Natural killer cell (primary cell): ENCODE data around the gene CCDC15. TPM values are rescaled to one million over a fixed set of nuclear protein-coding genes. Genes with fewer than 3 reads are reported as not detected.

Source experiments
- ATAC-seq, 3 donors: fragments of 150-1000 bp in 2 of 3; fragments of 200-7000 bp in 1 of 3; cut with Tn5 transposase; 1 replicate in 1 of 3; 2 replicates in 2 of 3; pipeline ENCODE4 v1.10.0; 2021; ENCODE audit warnings: mild to moderate bottlenecking in 2 of 3, moderate library complexity in 2 of 3
- DNase-seq, 2 donors: peaks; one replicate each; pipeline versions ENCODE4 v3.0.0 to v3.0.0-alpha.2; 2013 to 2021; ENCODE audit warnings: mixed read lengths in 1 of 2
- H3K27ac ChIP-seq: one replicate; pipeline ENCODE4 v1.5.1; 2013; ENCODE audit warnings: mild to moderate bottlenecking, low read length
- H3K27me3 ChIP-seq: one replicate; pipeline ENCODE4 v1.6.1; 2013; ENCODE audit warnings: low read length; ENCODE audit not compliant: control insufficient read depth, insufficient read depth
- H3K36me3 ChIP-seq: one replicate; pipeline ENCODE4 v1.6.1; 2013; ENCODE audit warnings: low read length; ENCODE audit not compliant: control insufficient read depth, insufficient read depth
- H3K4me1 ChIP-seq: one replicate; pipeline ENCODE4 v1.6.1; 2013; ENCODE audit warnings: low read length; ENCODE audit not compliant: control insufficient read depth, insufficient read depth
- H3K4me3 ChIP-seq: one replicate; pipeline ENCODE4 v1.5.1; 2013; ENCODE audit warnings: low read length
- H3K9me3 ChIP-seq: one replicate; pipeline ENCODE4 v1.6.1; 2013; ENCODE audit warnings: low read length; ENCODE audit not compliant: control insufficient read depth, insufficient read depth
- H3K27ac Mint-ChIP-seq, 2 donors: one replicate each; pipeline ENCODE4 v1.8.0; 2022; ENCODE audit warnings: mild to moderate bottlenecking in 2 of 2, mixed read lengths in 2 of 2, moderate library complexity in 1 of 2
- H3K27me3 Mint-ChIP-seq, 2 donors: one replicate each; pipeline ENCODE4 v1.8.0; 2022; ENCODE audit warnings: low read depth in 2 of 2, mixed read lengths in 2 of 2
- H3K36me3 Mint-ChIP-seq: one replicate; pipeline ENCODE4 v1.8.0; 2022; ENCODE audit warnings: mixed read lengths
- H3K4me1 Mint-ChIP-seq, 2 donors: one replicate each; pipeline ENCODE4 v1.8.0; 2022; ENCODE audit warnings: mixed read lengths in 2 of 2
- H3K4me3 Mint-ChIP-seq: one replicate; pipeline ENCODE4 v1.8.0; 2022; ENCODE audit warnings: mild to moderate bottlenecking, moderate library complexity, mixed read lengths
- H3K9me3 Mint-ChIP-seq, 2 donors: one replicate each; pipeline ENCODE4 v1.8.0; 2022; ENCODE audit warnings: mixed read lengths in 2 of 2
- WGBS: methylation state at CpG from one replicate; pipeline ENCODE4 v1.1.7; 2013; ENCODE audit warnings: missing lambda C conversion rate; ENCODE audit not compliant: insufficient coverage; 5-methylcytosine and 5-hydroxymethylcytosine counted together
- intact Hi-C: fragments of 100-400 bp; cut with micrococcal nuclease; formaldehyde crosslinking; loops from one replicate; pipeline ENCODE4 v1.14.2; 2022
- total RNA-seq, 4 donors: library from RNA; stranded (reverse); fragments of 120-200 nt in 1 of 4; gene quantifications; one replicate each; pipeline versions ENCODE4 v1.2.3 to v1.2.4, GENCODE V29; 2013 to 2022
- TF ChIP-seq, protein P1 (sequence below): fragments of 200-600 bp; IDR thresholded peaks from one replicate; pipeline ENCODE4 v1.8.0; 2022; ENCODE audit warnings: antibody characterized with exemption

The CCDC15 gene
- total RNA-seq, 3 donors from 2014 or later (not counting 1 experiment from before 2014, with no cell fraction given): 3.8 to 4.7 (median 3.9) TPM

DNA sequence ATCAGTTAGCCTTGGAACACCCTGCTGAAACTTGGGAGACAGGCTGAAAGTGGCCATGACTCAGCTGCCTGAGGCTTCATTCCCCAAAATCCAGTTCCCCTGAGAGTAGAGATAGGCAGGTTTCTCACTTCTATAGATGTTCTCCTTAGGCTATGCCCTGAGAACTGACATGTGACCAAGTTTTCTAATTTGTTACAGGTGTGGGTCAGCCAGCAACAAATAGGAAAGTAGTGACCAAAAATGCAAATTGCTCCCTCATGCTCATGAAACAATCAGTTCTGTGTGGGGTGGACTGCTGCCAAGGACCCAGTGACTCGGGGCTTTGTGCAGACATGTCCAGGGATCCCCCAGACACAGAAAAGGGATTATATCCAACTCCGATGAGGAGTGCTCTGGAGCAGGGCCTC lies 7.3 kb upstream of the CCDC15 start:
- ATAC-seq: no peak
- intact Hi-C loops: no loop called here

DNA sequence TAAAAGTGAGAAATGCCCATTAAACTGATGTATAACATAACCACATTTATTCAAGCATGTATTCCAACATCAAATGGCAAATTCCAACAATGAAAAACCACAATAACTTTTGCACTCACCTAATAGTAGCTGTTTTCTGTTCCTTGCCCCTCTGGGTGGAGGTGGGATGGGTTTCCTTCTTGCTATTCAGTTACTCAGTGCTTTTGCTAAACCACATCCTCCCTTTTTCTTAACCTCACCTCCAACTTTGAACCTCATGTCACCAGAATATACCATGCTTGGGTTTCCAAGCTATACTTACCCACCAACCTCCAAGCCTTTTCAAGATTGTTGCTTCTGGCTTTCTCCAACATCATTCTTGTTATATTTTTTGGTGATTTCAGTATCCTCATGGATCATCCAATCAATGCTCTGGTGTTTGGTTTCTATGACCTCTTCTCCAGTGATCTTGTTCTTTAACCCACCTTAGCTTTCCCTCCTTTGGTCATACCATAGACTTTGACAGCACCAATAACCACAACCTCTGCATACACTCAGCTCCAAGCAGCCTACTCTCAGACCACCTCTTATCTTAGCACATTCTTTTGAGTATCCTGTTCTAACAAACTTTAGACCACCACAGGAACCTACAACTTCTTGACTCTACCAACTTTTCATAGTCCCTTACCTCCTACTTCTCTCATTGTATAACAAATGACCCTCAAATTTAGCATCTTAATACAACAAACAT lies 3.2 kb upstream of the CCDC15 start:
- TF ChIP-seq, protein P1, sequence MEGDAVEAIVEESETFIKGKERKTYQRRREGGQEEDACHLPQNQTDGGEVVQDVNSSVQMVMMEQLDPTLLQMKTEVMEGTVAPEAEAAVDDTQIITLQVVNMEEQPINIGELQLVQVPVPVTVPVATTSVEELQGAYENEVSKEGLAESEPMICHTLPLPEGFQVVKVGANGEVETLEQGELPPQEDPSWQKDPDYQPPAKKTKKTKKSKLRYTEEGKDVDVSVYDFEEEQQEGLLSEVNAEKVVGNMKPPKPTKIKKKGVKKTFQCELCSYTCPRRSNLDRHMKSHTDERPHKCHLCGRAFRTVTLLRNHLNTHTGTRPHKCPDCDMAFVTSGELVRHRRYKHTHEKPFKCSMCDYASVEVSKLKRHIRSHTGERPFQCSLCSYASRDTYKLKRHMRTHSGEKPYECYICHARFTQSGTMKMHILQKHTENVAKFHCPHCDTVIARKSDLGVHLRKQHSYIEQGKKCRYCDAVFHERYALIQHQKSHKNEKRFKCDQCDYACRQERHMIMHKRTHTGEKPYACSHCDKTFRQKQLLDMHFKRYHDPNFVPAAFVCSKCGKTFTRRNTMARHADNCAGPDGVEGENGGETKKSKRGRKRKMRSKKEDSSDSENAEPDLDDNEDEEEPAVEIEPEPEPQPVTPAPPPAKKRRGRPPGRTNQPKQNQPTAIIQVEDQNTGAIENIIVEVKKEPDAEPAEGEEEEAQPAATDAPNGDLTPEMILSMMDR: no peak
- no peaks in the 10 kb centered on the region for H3K27me3 ChIP-seq
- H3K4me3 Mint-ChIP-seq: no peak overlapping the region
- peaks cover 5 to 10% of the 10 kb centered on the region in 2 donors for H3K9me3 Mint-ChIP-seq
- ATAC-seq (no peak), DNase-seq (peak in 1 of 2 donors; percentile 56)
- intact Hi-C loops: loop anchor here (5.0 kb wide), 3 partner anchors 73 to 937 kb away; partner anchors contain the start of genes CHEK1 and HYLS1
- no peak overlapping the region for H3K27ac Mint-ChIP-seq
- no peaks in the 10 kb centered on the region for H3K27me3 Mint-ChIP-seq
- H3K36me3 Mint-ChIP-seq: peaks cover 12% of the 10 kb centered on the region
- peak overlapping the region; percentile 51 for H3K27ac ChIP-seq
- no peaks in the 10 kb centered on the region for H3K36me3 ChIP-seq
- H3K9me3 ChIP-seq: no peaks in the 10 kb centered on the region
- H3K4me1 ChIP-seq: peaks cover 32% of the 10 kb centered on the region
- H3K4me3 ChIP-seq: no peak overlapping the region
- no peaks in the 10 kb centered on the region for H3K4me1 Mint-ChIP-seq

More for the DNA sequence above, 7.3 kb upstream of the CCDC15 start:
- Mint-ChIP-seq H3K9me3 (peaks cover 5 to 10% of the 10 kb centered on the region in 2 donors), H3K4me1 (peaks cover 8 to 12% of the 10 kb centered on the region in 2 donors), H3K36me3 (peaks cover 12% of the 10 kb centered on the region), H3K27me3 (no peaks in the 10 kb centered on the region), H3K4me3 (no peak overlapping the region), H3K27ac (no peak overlapping the region)
- WGBS: 55% methylated on average over 2 of the region's 2 CpGs
- no peak overlapping the region for H3K4me3 ChIP-seq
- H3K27me3 ChIP-seq: no peaks in the 10 kb centered on the region
- H3K27ac ChIP-seq: no peak overlapping the region
- TF ChIP-seq, protein P1: no peak
- no peaks in the 10 kb centered on the region for H3K9me3 ChIP-seq
- H3K36me3 ChIP-seq: no peaks in the 10 kb centered on the region
- no peak for DNase-seq
- H3K4me1 ChIP-seq: peaks cover 18% of the 10 kb centered on the region

DNA sequence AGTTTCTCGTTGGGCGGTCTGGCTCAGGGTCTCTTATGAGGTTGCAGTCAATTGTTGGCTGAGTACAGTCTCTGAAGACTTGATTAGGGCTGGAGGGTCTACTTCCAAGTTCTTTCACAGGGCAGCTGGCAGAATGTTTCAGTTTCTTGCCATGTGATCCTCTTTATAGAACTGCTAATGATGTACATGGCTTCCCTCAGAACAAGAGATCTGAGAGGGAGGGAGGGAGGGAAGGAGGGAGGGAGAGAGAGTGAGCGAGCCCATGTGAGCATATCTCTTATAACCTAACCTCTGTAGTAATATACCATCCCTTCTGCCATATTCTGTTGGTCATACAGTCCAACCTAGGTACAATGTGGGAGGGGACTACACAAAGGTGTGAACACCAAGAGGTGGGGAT lies 2.7 kb upstream of the CCDC15 start:
- H3K27ac ChIP-seq: peak overlapping the region; percentile 51
- Mint-ChIP-seq H3K27me3 (no peaks in the 10 kb centered on the region), H3K4me3 (no peak overlapping the region), H3K27ac (no peak overlapping the region), H3K4me1 (no peaks in the 10 kb centered on the region), H3K36me3 (peaks cover 12% of the 10 kb centered on the region), H3K9me3 (peaks cover 5 to 10% of the 10 kb centered on the region in 2 donors)
- DNase-seq (no peak), ATAC-seq (no peak)
- H3K4me1 ChIP-seq: peaks cover 32% of the 10 kb centered on the region
- no peaks in the 10 kb centered on the region for H3K36me3 ChIP-seq
- WGBS: 80% methylated on average over 1 of the region's 3 CpGs
- H3K4me3 ChIP-seq: no peak overlapping the region
- no peaks in the 10 kb centered on the region for H3K27me3 ChIP-seq
- no peaks in the 10 kb centered on the region for H3K9me3 ChIP-seq
- intact Hi-C loops: loop anchor here (5.0 kb wide), 3 partner anchors 74 to 936 kb away; partner anchors contain the start of genes CHEK1 and HYLS1
- TF ChIP-seq, protein P1: no peak
